Activated naive CD8-positive, alpha-beta T cell treated with anti-CD3 and anti-CD28 coated beads for 36 hours (primary cell): ENCODE data around the gene THAP8. TPM values are rescaled to one million over a fixed set of nuclear protein-coding genes. Genes with fewer than 3 reads are reported as not detected.
A peak's percentile ranks its signal among the peaks of the same experiment; 100 is the strongest.

Experiments used
- DNase-seq: peaks from one replicate; pipeline ENCODE4 v3.0.0; 2021
- H3K27ac Mint-ChIP-seq: one replicate; pipeline ENCODE4 v1.8.0; 2022; ENCODE audit warnings: mild to moderate bottlenecking, moderate library complexity, mixed read lengths
- H3K27me3 Mint-ChIP-seq: one replicate; pipeline ENCODE4 v1.8.0; 2022; ENCODE audit warnings: mild to moderate bottlenecking, mixed read lengths
- H3K36me3 Mint-ChIP-seq: one replicate; pipeline ENCODE4 v1.8.0; 2021; ENCODE audit warnings: mild to moderate bottlenecking, mixed read lengths
- H3K4me1 Mint-ChIP-seq: one replicate; pipeline ENCODE4 v1.8.0; 2021; ENCODE audit warnings: mixed read lengths
- H3K4me3 Mint-ChIP-seq: one replicate; pipeline ENCODE4 v1.8.0; 2022; ENCODE audit warnings: mild to moderate bottlenecking, moderate library complexity, mixed read lengths
- H3K9me3 Mint-ChIP-seq: one replicate; pipeline ENCODE4 v1.8.0; 2022; ENCODE audit warnings: mixed read lengths
- total RNA-seq, 2 experiments: library from RNA; stranded (reverse); gene quantifications; one replicate each; pipeline ENCODE4 v1.2.3, GENCODE V29; 2021

THAP8 gene
- total RNA-seq, 2 experiments from 2014 or later: 2.4 to 2.7 TPM

GRCh38 chr19:36025541-36025940, 28.5 kb downstream of the THAP8 start:
- Mint-ChIP-seq H3K36me3 (peaks cover 11% of the 10 kb centered on the region), H3K27me3 (no peaks in the 10 kb centered on the region), H3K4me1 (no peaks in the 10 kb centered on the region), H3K9me3 (no peaks in the 10 kb centered on the region), H3K27ac (no peak overlapping the region), H3K4me3 (no peak overlapping the region)
- no peak for DNase-seq

- Mint-ChIP-seq H3K27me3 (no peaks in the 10 kb centered on the region), H3K9me3 (no peaks in the 10 kb centered on the region), H3K4me1 (no peaks in the 10 kb centered on the region), H3K27ac (no peak overlapping the region), H3K4me3 (no peak overlapping the region), H3K36me3 (peaks cover 6% of the 10 kb centered on the region)
- no peak for DNase-seq
Measured at GRCh38 chr19:36023432-36023831, 30.7 kb downstream of the THAP8 start.

- Mint-ChIP-seq H3K9me3 (no peaks in the 10 kb centered on the region), H3K36me3 (peaks cover 9% of the 10 kb centered on the region), H3K4me1 (peaks cover 15% of the 10 kb centered on the region), H3K27ac (no peak overlapping the region), H3K4me3 (no peak overlapping the region), H3K27me3 (no peaks in the 10 kb centered on the region)
- DNase-seq: no peak
Measured at GRCh38 chr19:36019061-36019670, 34.9 kb downstream of the THAP8 start.

GRCh38 chr19:36014012-36014924, 39.8 kb downstream of the THAP8 start, which contains the start of gene ALKBH6:
Gene ALKBH6 (minus strand): TSS chr19:36014213. CDS start chr19:36013397, 816 bp downstream.
- peaks cover 30% of the 10 kb centered on the region for H3K4me1 Mint-ChIP-seq
- H3K9me3 Mint-ChIP-seq: no peaks in the 10 kb centered on the region
- H3K36me3 Mint-ChIP-seq: peaks cover 15% of the 10 kb centered on the region
- peak within 1 kb of the TSS; percentile 97 for H3K4me3 Mint-ChIP-seq
- no peaks in the 10 kb centered on the region for H3K27me3 Mint-ChIP-seq
- DNase-seq: peak; percentile 100
- H3K27ac Mint-ChIP-seq: peak within 1 kb of the TSS; percentile 95

GRCh38 chr19:36013280-36014011, 40.6 kb downstream of the THAP8 start:
- Mint-ChIP-seq H3K4me1 (peaks cover 33% of the 10 kb centered on the region), H3K27ac (peak overlapping the region; percentile 95), H3K4me3 (peak overlapping the region; percentile 97), H3K9me3 (no peaks in the 10 kb centered on the region), H3K27me3 (no peaks in the 10 kb centered on the region), H3K36me3 (peaks cover 14% of the 10 kb centered on the region)
- no peak for DNase-seq

- H3K27ac Mint-ChIP-seq: no peak overlapping the region
- DNase-seq: no peak
- peaks cover 28% of the 10 kb centered on the region for H3K4me1 Mint-ChIP-seq
- no peak overlapping the region for H3K4me3 Mint-ChIP-seq
- peaks cover 11% of the 10 kb centered on the region for H3K36me3 Mint-ChIP-seq
- no peaks in the 10 kb centered on the region for H3K9me3 Mint-ChIP-seq
- no peaks in the 10 kb centered on the region for H3K27me3 Mint-ChIP-seq
Measured at GRCh38 chr19:36010402-36010801, 43.7 kb downstream of the THAP8 start.

- H3K27ac Mint-ChIP-seq: no peak overlapping the region
- no peaks in the 10 kb centered on the region for H3K27me3 Mint-ChIP-seq
- no peak for DNase-seq
- no peaks in the 10 kb centered on the region for H3K9me3 Mint-ChIP-seq
- H3K4me3 Mint-ChIP-seq: peak overlapping the region; percentile 61
- H3K4me1 Mint-ChIP-seq: peaks cover 22% of the 10 kb centered on the region
- peaks cover 11% of the 10 kb centered on the region for H3K36me3 Mint-ChIP-seq
Measured at GRCh38 chr19:36009633-36010379, 44.3 kb downstream of the THAP8 start.

GRCh38 chr19:36009220-36009619, 44.9 kb downstream of the THAP8 start:
- DNase-seq: peak; percentile 70
- Mint-ChIP-seq H3K4me1 (peaks cover 18% of the 10 kb centered on the region), H3K4me3 (peak overlapping the region; percentile 61), H3K9me3 (no peaks in the 10 kb centered on the region), H3K36me3 (peaks cover 11% of the 10 kb centered on the region), H3K27ac (no peak overlapping the region), H3K27me3 (no peaks in the 10 kb centered on the region)

GRCh38 chr19:36008336-36008978, 45.6 kb downstream of the THAP8 start, which contains the start of gene SYNE4:
Gene SYNE4 (minus strand): TSS chr19:36008813. CDS start chr19:36008681, 132 bp downstream.
- DNase-seq: no peak
- H3K27ac Mint-ChIP-seq: no peak within 1 kb of the TSS
- H3K4me3 Mint-ChIP-seq: peak within 1 kb of the TSS; percentile 61
- H3K4me1 Mint-ChIP-seq: peaks cover 17% of the 10 kb centered on the region
- H3K27me3 Mint-ChIP-seq: no peaks in the 10 kb centered on the region
- H3K36me3 Mint-ChIP-seq: peaks cover 11% of the 10 kb centered on the region
- H3K9me3 Mint-ChIP-seq: no peaks in the 10 kb centered on the region

- peaks cover 10% of the 10 kb centered on the region for H3K4me1 Mint-ChIP-seq
- no peak overlapping the region for H3K27ac Mint-ChIP-seq
- DNase-seq: no peak
- no peak overlapping the region for H3K4me3 Mint-ChIP-seq
- no peaks in the 10 kb centered on the region for H3K9me3 Mint-ChIP-seq
- peaks cover 18% of the 10 kb centered on the region for H3K36me3 Mint-ChIP-seq
- H3K27me3 Mint-ChIP-seq: no peaks in the 10 kb centered on the region
Measured at GRCh38 chr19:36006955-36007354, 47.1 kb downstream of the THAP8 start.

- Mint-ChIP-seq H3K4me1 (peaks cover 14% of the 10 kb centered on the region), H3K4me3 (no peak overlapping the region), H3K36me3 (peaks cover 14% of the 10 kb centered on the region), H3K9me3 (no peaks in the 10 kb centered on the region), H3K27me3 (no peaks in the 10 kb centered on the region), H3K27ac (no peak overlapping the region)
- DNase-seq: no peak
Measured at GRCh38 chr19:36003284-36003683, 50.8 kb downstream of the THAP8 start.

- Mint-ChIP-seq H3K4me1 (peaks cover 24% of the 10 kb centered on the region), H3K27me3 (no peaks in the 10 kb centered on the region), H3K4me3 (no peak overlapping the region), H3K36me3 (peaks cover 18% of the 10 kb centered on the region), H3K9me3 (no peaks in the 10 kb centered on the region), H3K27ac (no peak overlapping the region)
- DNase-seq: no peak
Measured at GRCh38 chr19:36001605-36002004, 52.5 kb downstream of the THAP8 start.

- Mint-ChIP-seq H3K27me3 (no peaks in the 10 kb centered on the region), H3K9me3 (no peaks in the 10 kb centered on the region), H3K27ac (peak overlapping the region; percentile 86), H3K4me1 (peaks cover 37% of the 10 kb centered on the region), H3K36me3 (peaks cover 20% of the 10 kb centered on the region), H3K4me3 (peak overlapping the region; percentile 83)
- no peak for DNase-seq
Measured at GRCh38 chr19:35996777-35997176, 57.3 kb downstream of the THAP8 start.
